Activated T-cell treated with anti-CD3 and anti-CD28 coated beads, Interleukin-2, amount 50 U/mL, for 4 hours (primary cell): ENCODE data around the gene FCRL4. TPM values are rescaled to one million over a fixed set of nuclear protein-coding genes. Genes with fewer than 3 reads are reported as not detected.
A peak's percentile ranks its signal among the peaks of the same experiment; 100 is the strongest.
"Not testable (repeated sequence)": the region's sequence is repeated elsewhere in the genome, so short reads cannot be mapped to it uniquely, and the experiment has no call there.

ENCODE experiments used
- ATAC-seq, 2 donors: fragments of 200-7000 bp; cut with Tn5 transposase; one replicate each; pipeline ENCODE4 v1.10.0; 2021
- DNase-seq: peaks from one replicate; pipeline ENCODE4 v3.0.0-alpha.2; 2020
- H3K27me3 Mint-ChIP-seq: one replicate; pipeline ENCODE4 v1.8.0; 2021; ENCODE audit warnings: low read depth, mixed read lengths
- H3K36me3 Mint-ChIP-seq: one replicate; pipeline ENCODE4 v1.8.0; 2022; ENCODE audit warnings: mixed read lengths; ENCODE audit not compliant: insufficient read depth
- H3K4me1 Mint-ChIP-seq: one replicate; pipeline ENCODE4 v1.8.0; 2021; ENCODE audit warnings: low read depth, mixed read lengths
- H3K4me3 Mint-ChIP-seq: one replicate; pipeline ENCODE4 v1.8.0; 2021; ENCODE audit warnings: mild to moderate bottlenecking, moderate library complexity, mixed read lengths
- H3K9me3 Mint-ChIP-seq: one replicate; pipeline ENCODE4 v1.8.0; 2021; ENCODE audit warnings: mixed read lengths
- total RNA-seq, 3 donors: library from RNA; stranded (reverse); gene quantifications; one replicate each; pipeline ENCODE4 v1.2.1, GENCODE V29; 2021

Gene FCRL4
- total RNA-seq, 3 donors from 2014 or later: not detected

GRCh38 chr1:157580179-157580827 lies 17.6 kb downstream of the FCRL4 start:
- no peaks in the 10 kb centered on the region for H3K36me3 Mint-ChIP-seq
- ATAC-seq (no peak), DNase-seq (no peak)
- peaks cover 7% of the 10 kb centered on the region for H3K27me3 Mint-ChIP-seq
- no peak overlapping the region for H3K4me3 Mint-ChIP-seq
- H3K4me1 Mint-ChIP-seq: no peaks in the 10 kb centered on the region
- H3K9me3 Mint-ChIP-seq: no peaks in the 10 kb centered on the region

- no peak for ATAC-seq
- Mint-ChIP-seq H3K4me3 (no peak overlapping the region), H3K27me3 (peaks cover 12% of the 10 kb centered on the region), H3K9me3 (no peaks in the 10 kb centered on the region), H3K36me3 (no peaks in the 10 kb centered on the region), H3K4me1 (no peaks in the 10 kb centered on the region)
- no peak for DNase-seq
Observed at GRCh38 chr1:157577420-157577819, 20.5 kb downstream of the FCRL4 start.

- Mint-ChIP-seq H3K4me3 (no peak overlapping the region), H3K36me3 (no peaks in the 10 kb centered on the region), H3K9me3 (no peaks in the 10 kb centered on the region), H3K27me3 (peaks cover 12% of the 10 kb centered on the region), H3K4me1 (no peaks in the 10 kb centered on the region)
- DNase-seq: no peak
- ATAC-seq: no peak
Observed at GRCh38 chr1:157575744-157576143, 22.1 kb downstream of the FCRL4 start.

- DNase-seq (no peak), ATAC-seq (no peak)
- peaks cover 12% of the 10 kb centered on the region for H3K27me3 Mint-ChIP-seq
- H3K4me3 Mint-ChIP-seq: no peak overlapping the region
- no peaks in the 10 kb centered on the region for H3K4me1 Mint-ChIP-seq
- H3K36me3 Mint-ChIP-seq: no peaks in the 10 kb centered on the region
- no peaks in the 10 kb centered on the region for H3K9me3 Mint-ChIP-seq
Observed at GRCh38 chr1:157574836-157575235, 23.0 kb downstream of the FCRL4 start.

- H3K4me3 Mint-ChIP-seq: no peak overlapping the region
- H3K36me3 Mint-ChIP-seq: no peaks in the 10 kb centered on the region
- H3K9me3 Mint-ChIP-seq: no peaks in the 10 kb centered on the region
- DNase-seq (no peak), ATAC-seq (no peak)
- H3K4me1 Mint-ChIP-seq: no peaks in the 10 kb centered on the region
- peaks cover 13% of the 10 kb centered on the region for H3K27me3 Mint-ChIP-seq
Observed at GRCh38 chr1:157566484-157567300, 31.2 kb downstream of the FCRL4 start.

GRCh38 chr1:157562515-157562914 lies 35.4 kb downstream of the FCRL4 start:
- H3K4me3 Mint-ChIP-seq: no peak overlapping the region
- peaks cover 12% of the 10 kb centered on the region for H3K27me3 Mint-ChIP-seq
- H3K36me3 Mint-ChIP-seq: no peaks in the 10 kb centered on the region
- H3K4me1 Mint-ChIP-seq: no peaks in the 10 kb centered on the region
- no peak for ATAC-seq
- DNase-seq: no peak
- H3K9me3 Mint-ChIP-seq: no peaks in the 10 kb centered on the region

GRCh38 chr1:157558119-157558518 lies 39.8 kb downstream of the FCRL4 start:
- DNase-seq (no peak), ATAC-seq (no peak)
- Mint-ChIP-seq H3K4me3 (no peak overlapping the region), H3K27me3 (peaks cover 7% of the 10 kb centered on the region), H3K4me1 (no peaks in the 10 kb centered on the region), H3K9me3 (no peaks in the 10 kb centered on the region), H3K36me3 (no peaks in the 10 kb centered on the region)

GRCh38 chr1:157551694-157552693 lies 45.9 kb downstream of the FCRL4 start, which contains the start of gene FCRL5:
TSS of gene FCRL5 (minus strand) at chr1:157552515. CDS start at chr1:157552362, 153 bp downstream.
- DNase-seq (no peak), ATAC-seq (no peak)
- peaks cover 2% of the 10 kb centered on the region for H3K4me1 Mint-ChIP-seq
- no peaks in the 10 kb centered on the region for H3K36me3 Mint-ChIP-seq
- H3K4me3 Mint-ChIP-seq: peak within 1 kb of the TSS; percentile 14
- no peaks in the 10 kb centered on the region for H3K9me3 Mint-ChIP-seq
- H3K27me3 Mint-ChIP-seq: peaks cover 3% of the 10 kb centered on the region

GRCh38 chr1:157548081-157548480 lies 49.8 kb downstream of the FCRL4 start:
- H3K27me3 Mint-ChIP-seq, H3K9me3 Mint-ChIP-seq, H3K4me3 Mint-ChIP-seq, H3K4me1 Mint-ChIP-seq, H3K36me3 Mint-ChIP-seq, ATAC-seq, DNase-seq: not testable (repeated sequence)

GRCh38 chr1:157542676-157543075 lies 55.2 kb downstream of the FCRL4 start:
- H3K4me1 Mint-ChIP-seq: no peaks in the 10 kb centered on the region
- no peak overlapping the region for H3K4me3 Mint-ChIP-seq
- no peak for DNase-seq
- ATAC-seq: no peak
- H3K27me3 Mint-ChIP-seq: peaks cover 13% of the 10 kb centered on the region
- no peaks in the 10 kb centered on the region for H3K9me3 Mint-ChIP-seq
- H3K36me3 Mint-ChIP-seq: no peaks in the 10 kb centered on the region

- H3K27me3 Mint-ChIP-seq: peaks cover 16% of the 10 kb centered on the region
- no peak for ATAC-seq
- no peak for DNase-seq
Observed at GRCh38 chr1:157540852-157541251, 57.0 kb downstream of the FCRL4 start.

GRCh38 chr1:157540160-157540748 lies 57.6 kb downstream of the FCRL4 start:
- DNase-seq: no peak
- no peaks in the 10 kb centered on the region for H3K36me3 Mint-ChIP-seq
- H3K4me1 Mint-ChIP-seq: no peaks in the 10 kb centered on the region
- ATAC-seq: no peak
- no peak overlapping the region for H3K4me3 Mint-ChIP-seq
- H3K9me3 Mint-ChIP-seq: no peaks in the 10 kb centered on the region
- peaks cover 16% of the 10 kb centered on the region for H3K27me3 Mint-ChIP-seq

More at GRCh38 chr1:157540852-157541251, 57.0 kb downstream of the FCRL4 start:
- H3K4me3 Mint-ChIP-seq: no peak overlapping the region
- H3K9me3 Mint-ChIP-seq: no peaks in the 10 kb centered on the region
- H3K4me1 Mint-ChIP-seq: no peaks in the 10 kb centered on the region
- H3K36me3 Mint-ChIP-seq: no peaks in the 10 kb centered on the region

GRCh38 chr1:157539568-157539967 lies 58.3 kb downstream of the FCRL4 start:
- Mint-ChIP-seq H3K36me3 (no peaks in the 10 kb centered on the region), H3K9me3 (no peaks in the 10 kb centered on the region), H3K4me1 (no peaks in the 10 kb centered on the region), H3K4me3 (no peak overlapping the region), H3K27me3 (peaks cover 16% of the 10 kb centered on the region)
- DNase-seq: no peak
- ATAC-seq: no peak

GRCh38 chr1:157532569-157532968 lies 65.3 kb downstream of the FCRL4 start:
- Mint-ChIP-seq H3K4me1 (no peaks in the 10 kb centered on the region), H3K4me3 (no peak overlapping the region), H3K27me3 (peaks cover 12% of the 10 kb centered on the region), H3K36me3 (no peaks in the 10 kb centered on the region), H3K9me3 (no peaks in the 10 kb centered on the region)
- DNase-seq (no peak), ATAC-seq (peak in 1 of 2 donors; percentile 10)
